Stomach (tissue), 4 donors: Measurements from ENCODE around the gene SMYD5.

Experiments used
- EP300 ChIP-seq: sonication (generic); formaldehyde crosslinking; IDR thresholded peaks from one replicate; pipeline ENCODE4 v1.6.1; 2017; ENCODE audit warnings: antibody characterized with exemption
- POLR2A ChIP-seq, 4 donors: fragments of 450-650 bp; IDR thresholded peaks; one replicate each; pipeline ENCODE4 v1.6.1; 2016; ENCODE audit warnings: antibody characterized with exemption in 4 of 4, control low read depth in 2 of 4, mild to moderate bottlenecking in 1 of 4, moderate library complexity in 1 of 4
- POLR2AphosphoS5 ChIP-seq, 3 donors: sonication (generic); formaldehyde crosslinking; IDR thresholded peaks; one replicate each; pipeline ENCODE4 v1.6.1; 2016; ENCODE audit warnings: antibody characterized with exemption in 3 of 3

DNA sequence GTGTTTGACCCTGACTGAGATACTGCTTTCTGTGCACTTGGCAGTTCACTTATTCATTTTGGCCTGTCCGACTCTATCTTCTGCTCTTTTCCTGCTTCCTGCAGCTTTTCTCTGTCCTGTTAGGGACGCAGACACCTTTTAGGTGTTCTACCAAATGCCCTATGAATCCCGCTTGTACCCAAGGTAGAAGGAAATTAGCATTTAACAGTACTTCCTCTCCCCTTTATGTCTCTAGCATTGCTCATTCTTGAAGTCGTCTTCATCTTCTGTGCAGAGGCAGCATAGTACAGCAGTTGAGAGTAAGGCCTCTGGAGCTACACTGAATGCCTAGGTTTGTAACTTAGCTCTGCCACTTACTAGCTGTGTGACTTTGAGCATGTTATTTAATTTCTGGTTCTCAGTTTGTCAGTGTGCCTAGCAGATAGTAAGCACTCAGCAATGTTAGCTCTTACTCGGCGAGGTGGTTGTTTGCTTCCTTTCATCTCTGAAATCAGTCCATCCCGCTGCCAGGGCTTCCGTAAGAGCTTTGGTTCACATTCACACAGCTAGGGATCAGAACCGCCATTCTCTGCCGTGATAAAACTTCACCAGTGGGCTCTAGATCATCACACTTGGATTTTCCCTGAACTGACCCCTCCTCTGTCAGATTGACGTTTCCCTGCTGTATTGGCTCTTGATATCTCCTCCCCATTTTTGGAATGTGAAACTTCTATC is 21.4 kb downstream of the SMYD5 start:
- TF ChIP-seq EP300 (no peak), POLR2A (IDR thresholded peaks at IDR 0.05) (no peak), POLR2AphosphoS5 (IDR thresholded peaks at IDR 0.05) (no peak)
